Eye (tissue), 1 donor: ENCODE data around the gene NRROS.
"Not testable (repeated sequence)": the region's sequence is repeated elsewhere in the genome, so short reads cannot be mapped to it uniquely, and the experiment has no call there.

ENCODE experiments used
- DNase-seq: peaks from one replicate; pipeline ENCODE4 v3.0.0-alpha.2; 2015

Gene NRROS

DNA sequence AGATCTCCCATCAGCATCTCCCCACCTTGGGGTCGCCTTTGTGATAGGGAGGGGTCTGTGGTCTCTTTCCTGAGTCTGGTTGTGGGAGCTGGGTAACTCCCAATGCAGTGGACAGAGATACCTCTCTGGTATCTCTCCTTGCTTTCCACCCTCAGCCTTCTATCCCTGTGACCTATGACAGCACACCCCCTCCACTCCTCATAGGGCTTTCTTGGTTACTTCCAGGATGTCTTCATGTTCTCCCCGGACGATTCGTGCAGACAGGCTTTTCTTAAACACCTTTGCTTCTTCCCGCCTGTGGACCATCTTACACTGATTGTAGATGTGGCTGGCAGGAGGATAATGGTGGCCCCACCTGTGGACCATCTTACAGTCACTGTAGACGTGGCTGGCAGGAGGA is 14.2 kb upstream of the NRROS start:
- no peak for DNase-seq

DNA sequence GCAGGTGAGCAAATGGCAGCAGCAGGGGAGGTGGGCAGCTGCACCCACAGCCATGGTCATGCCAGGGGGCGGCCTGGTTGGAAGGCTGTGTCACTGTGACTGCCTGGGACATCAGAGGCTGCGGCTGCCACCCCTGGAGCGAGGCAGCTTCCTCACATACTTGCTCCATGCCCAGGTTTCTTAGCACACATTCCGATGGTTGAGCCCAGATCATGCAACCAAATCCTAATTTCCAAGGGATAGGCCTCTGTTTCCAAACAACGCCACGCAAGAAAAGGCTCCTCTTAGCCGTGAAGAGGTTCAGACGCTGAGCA is 11.6 kb upstream of the NRROS start:
- DNase-seq: no peak

DNA sequence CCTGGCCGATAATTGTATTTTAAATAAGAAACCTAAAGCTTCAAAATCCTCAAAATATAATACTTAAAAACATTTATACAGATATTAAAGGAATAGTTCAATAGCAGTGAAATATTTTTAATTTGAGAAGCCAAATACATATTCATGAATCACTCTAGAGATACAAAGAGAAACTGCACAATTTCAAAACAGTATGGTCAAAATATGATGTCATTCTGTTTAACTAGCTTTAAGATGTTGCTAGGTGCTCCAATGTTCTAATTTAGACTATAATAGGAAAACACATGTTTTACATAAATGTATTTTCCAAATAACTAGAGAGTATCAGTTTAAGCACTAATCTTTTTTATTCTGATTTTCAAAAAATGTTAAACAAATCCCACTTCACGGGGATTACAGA is 10.3 kb upstream of the NRROS start:
- no peak for DNase-seq

DNA sequence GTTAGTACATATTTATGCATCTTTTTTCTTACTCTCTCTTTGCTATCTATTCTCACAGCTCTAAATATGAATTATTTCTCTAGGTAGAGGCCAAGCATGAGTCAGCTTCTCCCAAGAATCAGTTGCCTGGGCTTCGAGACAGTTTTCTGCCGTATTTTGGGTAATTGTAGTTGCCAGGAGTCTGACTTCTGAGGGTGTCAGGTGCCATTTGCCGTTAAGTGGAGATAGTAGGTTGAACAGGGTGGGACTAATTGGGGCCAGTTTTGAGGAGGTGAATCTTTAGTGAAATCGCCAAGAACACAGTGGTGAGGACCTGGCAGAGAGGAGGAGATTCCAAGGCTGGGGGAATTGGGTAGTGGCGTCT is 7.8 kb upstream of the NRROS start:
- DNase-seq: no peak

DNA sequence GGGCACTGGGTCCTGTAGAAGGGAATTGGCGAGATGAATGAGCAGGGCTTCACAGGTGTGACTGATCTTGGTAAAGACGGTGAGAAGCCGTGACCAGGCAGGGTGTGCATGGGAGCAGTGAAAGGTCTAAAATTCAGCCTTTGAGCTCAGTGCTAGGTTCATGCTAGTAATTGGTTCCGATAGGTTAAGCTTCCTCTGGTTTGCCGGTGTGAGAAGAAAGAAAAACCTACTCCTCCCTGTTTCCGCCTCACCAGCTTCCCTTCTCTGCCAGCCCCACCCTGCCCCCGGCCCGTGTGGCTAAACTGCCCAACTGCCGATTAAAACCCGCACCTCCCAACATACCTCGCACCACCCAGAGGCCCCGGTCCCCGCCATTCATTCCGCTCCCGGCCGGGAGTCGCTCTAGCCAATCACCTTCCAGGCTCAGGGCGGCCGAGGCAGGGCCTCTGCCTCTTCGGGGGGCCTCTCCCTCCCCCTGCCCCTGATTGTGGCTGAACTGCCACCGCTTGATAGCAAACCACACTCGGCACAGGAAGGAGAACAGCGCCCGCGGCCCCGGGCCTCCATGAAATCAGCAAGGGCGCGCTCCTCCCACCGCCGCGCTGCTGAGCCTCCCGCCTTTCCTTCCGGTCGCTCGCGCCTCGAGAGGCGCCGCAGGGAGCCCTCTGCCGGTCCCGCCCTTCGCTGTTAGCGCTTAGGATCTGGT is 7.3 kb upstream of the NRROS start:
- peak; percentile 96 for DNase-seq

DNA sequence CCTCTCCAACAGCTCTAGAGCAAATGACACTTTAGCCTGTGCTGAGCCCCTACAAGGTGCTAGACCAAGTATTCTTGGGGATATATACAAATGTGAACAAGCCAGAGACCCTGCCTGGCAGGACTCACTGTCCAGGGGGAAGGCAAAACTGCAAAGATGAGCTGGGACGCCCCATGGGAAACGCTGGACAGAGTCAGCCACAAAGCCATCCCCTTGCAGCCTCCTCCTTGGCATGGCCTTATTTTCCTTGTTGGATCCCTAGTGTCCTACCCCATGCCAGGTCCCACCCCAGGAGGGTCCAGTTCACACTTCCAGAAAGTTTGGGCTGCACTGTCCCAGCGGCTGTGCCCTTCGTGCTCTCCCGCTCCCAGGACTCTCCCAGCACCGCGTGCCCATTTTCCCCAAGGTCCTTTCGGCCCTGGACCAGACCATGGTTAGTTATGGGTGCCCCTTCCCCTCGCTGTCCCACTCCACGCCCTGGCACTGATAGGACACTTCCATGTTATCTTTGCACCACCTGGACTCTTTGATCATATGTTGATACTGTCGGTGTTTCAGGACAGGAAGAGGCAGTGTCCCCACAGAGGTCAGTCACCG is 5.8 kb upstream of the NRROS start:
- DNase-seq: no peak

DNA sequence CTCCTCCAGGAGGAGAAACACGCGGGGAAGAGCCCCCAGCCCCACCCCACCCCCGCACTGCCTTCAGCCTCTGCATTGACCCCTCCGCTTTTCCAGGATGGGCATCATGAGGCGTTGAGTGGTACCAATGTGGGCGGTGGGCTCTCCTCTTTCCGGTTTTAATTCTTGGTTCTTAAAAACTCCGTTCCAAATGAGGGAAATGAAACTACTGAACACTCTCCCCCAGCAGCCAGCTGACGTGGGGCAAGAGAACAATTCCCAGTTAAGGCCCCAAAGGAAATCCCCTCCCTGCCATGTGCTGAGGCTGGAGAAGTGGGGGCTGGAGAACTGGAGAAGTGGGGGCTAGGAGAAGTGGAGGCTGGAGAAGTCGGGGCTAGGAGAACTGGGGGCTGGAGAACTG is 5.3 kb upstream of the NRROS start:
- DNase-seq: no peak

DNA sequence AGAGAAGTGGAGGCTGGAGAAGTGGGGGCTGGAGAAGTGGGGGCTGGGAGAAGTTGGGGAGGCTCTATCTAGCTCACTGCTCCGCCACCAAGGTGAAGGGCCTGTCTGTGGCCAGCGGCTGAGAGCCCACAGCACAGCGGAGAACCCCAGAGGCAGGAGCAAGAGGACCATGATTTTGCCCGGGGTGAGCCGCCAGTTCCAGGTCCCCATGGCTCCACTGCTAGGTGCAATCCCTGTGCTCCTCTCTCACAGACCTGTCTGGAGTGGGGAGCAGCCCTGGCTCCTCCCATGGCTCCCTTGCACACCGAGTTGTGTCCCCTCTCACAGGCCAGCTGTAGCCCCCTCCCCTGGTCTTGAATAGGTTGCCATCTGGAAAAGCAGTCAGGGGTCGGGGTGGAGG is 4.7 kb upstream of the NRROS start:
- DNase-seq: no peak

DNA sequence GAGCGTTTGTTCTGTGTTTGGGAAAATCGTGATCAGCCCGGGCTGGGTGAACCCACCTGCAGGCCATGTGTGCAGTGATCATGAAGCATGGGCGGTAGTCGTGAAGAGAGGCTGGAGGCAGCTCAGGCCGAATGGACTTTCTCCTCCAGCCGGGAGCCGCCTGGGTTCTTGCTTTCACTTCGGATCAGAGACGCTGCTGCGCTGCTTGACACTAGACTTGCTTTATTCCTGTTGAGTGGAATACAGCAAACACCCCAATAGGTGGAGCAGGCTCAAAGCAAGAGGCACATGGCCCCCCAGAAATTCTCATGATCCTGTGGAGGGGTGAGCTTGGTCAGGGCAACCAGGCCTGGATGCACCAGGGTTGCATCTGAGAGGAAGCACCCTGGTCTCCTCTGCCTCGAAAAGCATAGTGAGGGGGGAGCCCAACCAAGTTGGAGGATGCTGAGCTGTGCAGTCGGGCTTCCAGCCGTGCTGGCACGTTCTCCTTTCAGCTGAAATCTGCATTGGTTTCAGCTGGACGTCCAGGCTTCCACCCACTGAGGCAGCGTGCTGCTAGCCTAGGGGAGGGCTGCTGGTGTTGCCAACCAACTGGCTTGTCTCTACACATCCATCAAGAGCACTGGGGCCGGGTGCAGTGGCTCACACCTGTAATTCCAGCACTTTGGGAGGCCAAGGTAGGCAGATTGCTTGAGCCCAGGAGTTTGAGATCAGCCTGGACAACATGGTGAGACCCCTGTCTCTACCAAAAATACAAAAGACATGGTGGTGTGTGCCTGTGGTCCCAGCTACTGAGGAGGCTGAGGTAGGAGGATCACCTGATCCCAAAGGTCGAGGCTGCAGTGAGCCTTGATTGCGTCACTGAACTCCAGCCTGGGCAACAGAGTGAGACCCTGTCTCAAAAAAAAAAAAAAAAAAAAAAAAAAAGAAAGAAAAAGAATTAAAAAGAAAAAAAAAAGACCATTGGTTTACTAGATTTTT is 2.8 kb upstream of the NRROS start:
- no peak for DNase-seq

DNA sequence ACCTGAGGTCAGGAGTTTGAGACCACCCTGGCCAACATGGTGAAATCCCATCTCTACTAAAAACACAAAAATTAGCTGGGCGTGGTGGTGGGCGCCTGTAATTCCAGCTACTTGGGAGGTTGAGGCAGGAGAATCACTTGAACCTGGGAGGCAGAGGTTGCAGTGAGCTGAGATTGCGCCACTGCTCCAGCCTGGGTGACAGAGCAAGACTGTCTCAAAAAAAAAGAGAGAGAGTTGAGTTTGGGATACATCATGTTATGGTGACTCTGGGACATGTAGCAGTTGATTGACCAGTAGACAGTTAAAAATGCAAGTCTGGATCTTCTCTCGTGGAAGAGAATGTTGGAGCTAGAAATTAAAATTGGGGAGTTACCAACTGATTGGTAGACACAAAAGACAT is 1.6 kb upstream of the NRROS start:
- DNase-seq: not testable (repeated sequence)

DNA sequence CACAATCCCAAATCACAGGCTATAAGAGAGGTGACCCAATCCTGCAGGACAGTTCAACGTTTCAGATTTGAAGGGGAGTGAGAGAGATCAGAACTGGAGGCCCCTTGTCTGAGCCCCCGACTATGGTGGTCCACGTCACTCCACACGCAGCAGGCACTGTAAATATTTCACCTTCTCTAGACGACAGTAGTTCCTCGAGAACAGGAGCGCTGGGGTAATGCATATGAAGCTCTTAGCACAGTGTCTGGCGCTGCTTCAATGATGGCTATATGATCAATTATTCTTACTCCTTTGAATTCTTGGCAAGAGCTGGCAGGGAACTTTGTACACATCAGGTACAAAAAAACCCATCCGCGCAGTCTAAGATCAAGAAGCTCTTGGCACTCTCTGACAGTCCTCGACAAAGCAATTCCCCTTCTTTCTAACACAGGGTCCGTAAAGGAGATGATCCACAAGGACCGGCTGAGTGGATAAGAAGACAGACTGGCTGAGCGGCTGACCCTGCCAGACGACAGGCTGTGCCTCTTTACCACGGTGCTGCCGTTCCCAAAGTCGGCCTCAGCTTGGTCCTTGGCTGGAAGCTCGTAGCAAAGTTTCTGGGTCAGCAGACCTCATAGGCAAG is 522 bp upstream of the NRROS start:
- no peak for DNase-seq

DNA sequence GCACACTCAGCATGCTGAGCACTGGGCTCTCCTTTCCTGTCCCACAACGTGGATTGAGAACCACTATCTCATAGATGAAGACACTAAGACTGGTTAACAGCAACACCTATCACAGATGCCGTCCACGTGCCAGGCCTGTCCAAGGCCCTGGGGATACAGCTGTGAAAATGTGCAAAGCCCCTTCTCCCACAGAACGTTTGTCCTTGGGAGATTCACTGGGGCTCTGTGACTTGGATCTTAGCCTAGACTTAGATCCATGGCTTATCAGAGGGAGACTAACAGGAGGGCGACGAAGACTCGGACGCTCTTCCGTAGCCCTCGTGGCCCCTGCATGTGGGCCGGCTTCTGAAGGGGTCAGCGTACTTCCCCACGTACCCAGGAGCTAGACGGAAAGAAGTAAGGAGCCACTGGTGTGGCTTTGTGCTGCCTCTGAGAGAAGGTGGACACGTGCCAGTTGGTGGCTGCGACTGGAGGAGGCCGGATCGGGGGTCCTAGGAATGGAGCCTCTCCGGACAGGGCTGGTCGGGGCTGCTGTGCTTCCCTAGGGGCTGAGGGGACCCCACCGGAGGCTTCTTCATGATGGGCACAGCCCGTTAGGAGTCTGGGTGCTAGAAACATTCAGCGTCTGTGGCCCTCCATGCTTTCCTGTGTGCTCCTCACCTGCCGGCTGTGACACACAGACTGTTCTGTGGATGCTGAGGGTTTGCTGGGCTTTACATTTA is 964 bp downstream of the NRROS start:
- DNase-seq: no peak

DNA sequence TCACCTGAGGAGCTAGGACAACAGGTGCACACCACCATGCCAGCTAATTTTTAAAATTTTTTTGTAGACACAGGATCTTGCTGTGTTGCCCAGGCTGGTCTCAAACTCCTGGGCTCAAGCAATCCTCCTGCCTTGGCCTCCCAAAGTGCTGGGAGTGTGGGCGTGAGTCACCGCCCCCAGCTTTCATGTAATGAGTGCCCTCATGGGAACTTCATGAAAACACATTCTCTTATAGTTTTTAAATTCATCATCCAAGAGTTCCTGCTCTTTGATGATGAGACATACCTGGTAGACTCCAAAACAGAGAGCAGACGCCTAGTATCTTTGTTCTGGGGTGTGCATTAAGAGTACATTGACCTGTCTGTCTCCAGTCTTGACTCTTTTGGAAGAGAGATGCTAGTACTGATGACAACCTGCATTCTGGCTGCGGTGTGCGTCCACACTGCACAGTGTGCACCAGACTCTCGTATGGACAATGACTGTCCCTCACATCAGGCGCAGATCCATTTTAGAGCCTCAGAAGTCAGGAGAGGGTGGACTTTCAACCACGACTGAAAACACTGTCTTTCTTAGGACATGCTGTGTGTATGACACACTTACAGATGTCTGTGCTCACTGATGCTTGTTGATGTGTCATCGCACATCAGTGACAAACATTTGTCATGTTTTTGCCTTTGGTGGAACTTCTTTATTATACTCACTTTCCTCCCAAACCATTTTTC is 2.0 kb downstream of the NRROS start:
- no peak for DNase-seq

DNA sequence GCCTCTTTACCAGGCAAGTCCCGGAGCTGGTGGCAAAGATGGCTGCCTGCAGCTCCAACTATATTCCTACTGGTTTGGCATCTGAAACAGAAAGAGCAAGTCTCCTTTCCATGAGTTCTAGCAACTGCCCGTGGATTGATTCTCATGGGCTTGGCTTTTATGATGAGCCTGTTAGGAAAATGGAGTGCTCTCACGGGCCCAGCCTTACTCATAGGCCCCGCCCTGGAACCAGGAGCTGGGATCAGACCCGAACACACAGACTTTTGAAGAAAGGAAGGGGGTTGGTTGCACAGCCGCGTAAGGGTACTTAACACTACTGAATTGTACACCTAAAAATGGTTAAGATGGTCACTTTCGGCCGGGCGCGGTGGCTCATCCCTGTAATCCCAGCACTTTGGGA is 2.9 kb downstream of the NRROS start:
- DNase-seq: no peak

DNA sequence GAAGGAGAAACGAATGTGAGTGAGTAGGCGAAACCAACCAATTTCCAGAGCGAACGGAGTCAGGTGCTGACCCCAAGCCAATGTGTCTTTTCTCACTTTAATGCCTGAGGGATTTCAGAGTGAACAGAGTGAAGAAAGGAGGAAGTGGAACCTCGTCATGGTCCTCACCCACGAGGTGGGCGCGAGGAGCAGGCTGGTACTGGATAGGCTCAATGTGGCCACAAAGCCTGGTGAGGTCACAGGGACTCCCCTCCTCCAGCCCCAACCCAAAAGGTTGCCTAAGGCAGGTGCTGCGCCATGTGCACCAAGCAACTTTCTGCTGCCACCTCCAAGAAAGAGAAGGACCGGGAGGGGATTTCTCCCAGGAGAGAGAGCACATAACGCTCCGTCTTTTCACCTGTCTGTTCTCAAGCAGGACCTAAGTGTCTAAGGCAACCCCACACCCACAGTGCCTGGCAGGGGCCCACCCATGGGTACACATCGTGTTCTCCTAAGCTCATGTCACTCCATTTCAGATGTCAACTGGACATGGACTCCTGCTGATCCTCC is 3.8 kb downstream of the NRROS start:
- DNase-seq: no peak

DNA sequence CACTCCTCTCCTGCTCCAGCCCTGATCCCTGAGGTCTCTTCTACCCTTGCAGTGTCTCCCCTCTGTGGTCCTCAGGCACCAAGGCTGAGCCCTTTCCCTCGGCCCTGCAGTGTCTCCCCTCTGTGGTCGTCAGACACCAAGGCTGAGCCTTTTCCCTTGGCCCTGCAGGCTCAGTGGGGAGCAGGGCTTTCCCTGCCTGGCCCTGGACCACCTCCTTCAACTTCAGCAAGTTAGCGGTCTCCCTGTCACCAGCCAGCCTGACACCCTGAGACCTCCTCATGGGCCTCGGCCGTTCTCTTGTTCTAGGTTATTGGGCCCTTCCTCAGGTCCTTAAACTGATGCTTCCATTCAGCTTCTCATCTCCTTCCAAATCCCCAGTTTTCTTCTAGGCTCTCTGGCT is 4.3 kb downstream of the NRROS start:
- DNase-seq: no peak

DNA sequence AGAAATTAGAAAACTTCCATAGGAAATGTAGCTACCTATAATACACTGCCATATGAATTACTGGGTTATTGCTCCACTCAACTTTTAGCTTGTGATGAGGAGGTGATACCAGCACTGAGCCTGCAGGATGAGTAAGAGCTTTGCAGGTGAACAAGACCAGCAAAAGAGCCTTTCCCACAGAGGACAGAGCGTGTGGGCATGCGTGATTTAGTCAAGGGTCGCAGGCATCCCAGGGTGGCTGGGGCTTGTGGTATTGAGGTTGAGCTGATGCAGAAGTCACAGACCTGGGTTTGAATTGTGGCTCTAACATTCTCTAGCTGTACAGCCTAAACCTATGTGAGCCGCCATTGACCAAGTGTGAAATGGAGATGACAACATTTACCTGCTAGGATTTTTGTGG is 5.6 kb downstream of the NRROS start:
- no peak for DNase-seq

DNA sequence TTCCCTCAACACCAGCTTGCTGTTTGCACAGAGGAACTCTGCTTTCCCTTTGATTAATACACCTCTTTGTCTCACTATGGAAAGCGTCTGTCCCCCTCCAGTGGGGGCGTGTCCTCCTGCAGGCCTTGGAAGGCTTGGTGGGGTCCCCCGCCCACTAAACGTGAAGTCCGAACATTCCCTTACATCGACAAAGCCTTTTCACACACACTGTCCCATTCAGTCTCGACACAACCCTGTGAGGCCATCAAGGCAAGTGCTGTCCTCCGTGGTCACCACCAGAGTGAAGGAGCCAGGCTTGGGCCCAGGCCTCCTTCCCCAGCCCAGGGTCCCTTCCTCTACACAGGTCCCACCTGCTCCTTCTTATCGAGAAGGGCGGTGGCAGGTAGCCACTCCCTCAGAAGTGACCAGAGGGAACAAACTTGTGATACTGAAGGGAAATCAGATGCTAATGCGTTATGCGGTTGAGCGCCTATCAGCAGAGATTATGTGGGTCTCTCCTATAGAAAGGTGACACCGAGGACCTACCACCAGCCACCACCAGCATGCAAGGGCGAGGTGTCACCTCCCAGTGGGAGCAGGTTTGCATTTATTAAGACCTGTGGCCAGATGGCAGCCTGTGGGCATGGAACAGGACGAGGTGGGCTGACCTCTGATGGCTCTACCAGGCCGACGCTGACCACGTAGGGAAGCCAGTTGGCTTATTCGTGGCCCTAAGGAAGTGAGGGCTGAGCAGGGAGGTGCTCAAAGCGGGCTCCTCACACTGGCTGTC is 6.6 kb downstream of the NRROS start:
- no peak for DNase-seq

DNA sequence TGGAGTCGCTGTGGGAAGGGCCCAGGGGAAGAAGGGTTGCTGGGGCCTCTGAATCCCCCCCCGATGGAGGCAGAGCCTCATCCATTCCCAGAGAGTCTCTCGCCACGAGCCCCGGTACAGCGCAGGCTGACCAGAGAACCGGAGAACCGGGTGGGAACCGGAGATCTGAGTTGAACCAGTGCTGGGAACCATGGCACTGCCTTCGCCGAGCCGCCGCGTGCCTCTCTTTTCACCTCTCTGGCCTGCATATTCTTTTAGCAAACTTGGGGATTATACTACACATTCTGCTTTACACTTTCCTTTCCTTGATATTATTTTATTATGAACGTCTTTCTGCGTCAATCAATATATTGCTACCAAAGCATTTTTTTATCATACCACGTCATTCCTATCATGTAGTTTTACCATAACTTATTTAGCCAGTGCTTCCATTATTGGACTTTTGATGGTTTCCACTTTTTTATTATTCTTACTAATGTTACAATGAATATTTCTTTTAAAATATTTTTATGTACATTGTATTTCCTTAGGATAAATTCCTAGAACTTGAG is 7.2 kb downstream of the NRROS start:
- no peak for DNase-seq

DNA sequence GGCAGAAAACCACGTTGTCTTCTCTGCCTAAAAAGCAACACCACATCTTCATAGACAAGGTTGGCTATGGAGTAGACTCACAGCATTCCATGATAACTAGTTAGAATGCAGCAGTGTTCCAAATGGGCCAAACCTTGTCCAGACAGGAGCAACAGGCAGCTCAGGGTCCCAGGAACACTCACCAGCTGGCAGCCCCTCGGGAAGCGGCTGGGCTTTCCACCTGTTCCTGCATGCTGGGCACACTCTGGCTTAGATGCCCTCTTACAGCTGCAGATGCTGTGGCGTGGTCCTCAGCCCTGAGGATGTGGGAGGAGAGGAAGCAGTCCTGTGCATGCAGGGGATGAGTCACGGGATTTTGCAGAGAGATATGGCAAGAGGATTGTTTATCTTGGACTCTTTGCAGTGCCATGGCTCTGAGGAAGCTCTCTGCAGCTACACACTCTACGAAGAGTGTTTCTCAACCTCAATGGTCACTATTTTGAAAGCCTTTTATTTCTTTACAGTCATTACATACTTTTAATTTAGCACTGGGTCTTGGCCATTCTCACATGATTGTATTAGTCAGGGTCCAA is 11.3 kb downstream of the NRROS start:
- no peak for DNase-seq

DNA sequence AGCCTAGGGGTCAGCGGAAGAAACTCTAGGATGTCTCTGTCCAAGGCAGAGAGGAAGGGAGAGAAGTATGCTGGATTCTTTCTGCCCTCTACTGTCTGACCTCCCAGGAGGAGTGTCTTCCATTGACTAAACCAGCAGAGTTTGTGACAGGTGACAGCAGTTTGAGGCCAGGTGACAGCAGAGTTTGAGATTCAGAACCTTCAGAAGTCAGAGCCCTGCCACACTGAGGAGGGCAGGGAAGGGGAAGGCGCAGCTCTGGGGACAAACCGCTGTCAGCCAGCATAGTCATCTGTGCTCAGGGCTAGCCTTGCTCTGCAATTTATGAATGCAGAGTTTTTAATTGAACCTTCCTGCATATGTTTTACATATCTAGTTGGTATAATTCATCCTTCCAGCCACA is 12.3 kb downstream of the NRROS start:
- DNase-seq: no peak
